HG02981 (cell line): ENCODE data around the gene EMC7.
A peak's percentile ranks its signal among the peaks of the same experiment; 100 is the strongest.

Source experiments
- ATAC-seq: cut with Tn5 transposase; IDR thresholded peaks from one replicate; pipeline ENCODE4 v1.9.1; 2021; ENCODE audit warnings: mild to moderate bottlenecking, moderate library complexity; ENCODE audit not compliant: unreplicated experiment

The EMC7 gene

DNA sequence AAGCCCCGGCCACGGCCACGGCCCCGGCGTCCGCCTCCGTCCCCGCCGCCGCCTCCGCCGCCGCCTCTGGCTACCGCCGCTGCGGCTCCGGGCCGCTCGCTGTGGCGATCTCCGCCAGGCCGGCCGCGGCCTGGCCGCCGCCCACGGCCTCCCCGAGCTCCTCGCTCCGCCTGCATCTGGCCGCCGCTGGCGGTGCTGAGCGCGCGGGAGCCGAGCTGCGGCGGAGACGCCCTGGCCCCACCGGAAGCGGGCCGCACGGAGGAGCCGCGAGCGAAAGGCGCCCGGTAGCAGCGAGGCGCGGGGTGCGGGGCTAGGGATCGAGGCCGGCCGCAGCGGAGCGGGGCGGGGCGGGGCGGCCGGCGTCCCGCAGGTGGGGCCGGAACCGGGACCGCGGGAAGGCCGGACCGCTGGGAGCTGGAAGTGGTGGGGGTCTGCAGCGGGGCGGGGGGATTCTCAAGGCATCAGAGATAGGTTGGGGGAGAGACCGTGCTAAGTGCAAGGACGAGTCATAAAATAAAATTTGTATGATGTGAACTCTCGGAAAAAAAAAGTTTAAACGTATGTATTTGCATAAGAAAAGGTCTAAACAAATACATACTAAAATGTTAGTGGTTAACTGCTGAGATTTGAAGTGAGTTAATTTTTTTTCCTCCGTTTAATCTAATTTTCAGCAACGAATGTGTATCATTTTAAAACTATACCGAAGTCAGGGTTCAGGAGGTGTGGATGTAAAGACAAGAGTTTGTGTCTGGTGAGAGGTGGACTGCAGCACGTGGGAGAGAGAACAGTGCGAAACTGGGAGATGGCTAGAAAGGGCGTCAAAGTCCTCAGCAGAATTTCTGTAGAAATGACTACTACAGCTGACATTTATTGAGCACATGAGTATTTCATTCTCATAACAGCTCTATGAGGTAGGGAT, 62.5 kb downstream of the EMC7 start, which contains the start of gene AVEN:
Gene AVEN, minus strand, starts transcription at position 334 of the 919 bp plus-strand sequence. Its CDS starts 158 bp downstream, at position 176.
- ATAC-seq, result peak; percentile 40

DNA sequence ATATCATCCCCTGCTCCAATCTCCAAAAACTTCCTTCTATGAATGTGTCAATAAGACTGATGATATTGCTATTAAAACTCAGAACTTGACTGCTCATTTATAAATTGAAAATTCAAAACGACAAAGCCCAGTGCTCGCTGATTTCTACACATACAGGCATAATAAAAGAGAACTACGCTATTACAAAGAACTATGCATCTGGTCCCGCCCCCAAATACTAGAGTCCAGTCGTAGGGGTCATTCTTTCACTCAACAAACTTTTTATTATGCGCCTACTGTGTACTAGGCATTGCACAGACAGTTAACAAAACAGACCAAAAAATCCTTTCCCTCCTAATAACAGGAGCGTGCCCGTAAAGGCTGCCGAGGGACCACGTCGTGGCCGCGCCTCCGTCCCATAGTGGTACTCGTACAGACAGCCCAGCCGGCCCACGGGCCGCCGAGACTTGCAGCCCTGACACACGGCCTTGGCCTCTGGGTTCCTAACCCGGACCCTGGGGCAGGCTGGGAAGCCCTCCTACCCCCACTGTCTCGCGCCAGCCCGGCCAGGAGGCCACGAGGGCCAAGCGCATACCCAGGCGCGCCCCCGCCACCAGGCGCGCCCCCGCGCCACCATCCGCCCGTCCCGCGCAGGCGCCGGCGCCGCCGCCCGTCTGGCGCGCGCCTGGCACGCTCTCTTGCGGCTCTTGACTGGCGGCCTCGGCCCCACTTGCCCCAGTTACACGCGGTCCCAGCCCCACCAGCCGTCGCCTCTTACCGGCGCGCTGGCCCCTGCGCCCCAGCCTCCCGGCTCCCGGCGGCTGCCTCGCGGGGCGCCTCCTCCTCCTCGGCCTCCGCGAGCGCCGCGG, 63.4 kb downstream of the EMC7 start:
- peak; percentile 65 for ATAC-seq
